HG02938 (cell line): ENCODE results near the gene PNPLA1.

ENCODE experiments used
- ATAC-seq: cut with Tn5 transposase; IDR thresholded peaks from one replicate; pipeline ENCODE4 v1.9.1; 2021; ENCODE audit warnings: mild to moderate bottlenecking, moderate library complexity; ENCODE audit not compliant: unreplicated experiment

The PNPLA1 gene

DNA sequence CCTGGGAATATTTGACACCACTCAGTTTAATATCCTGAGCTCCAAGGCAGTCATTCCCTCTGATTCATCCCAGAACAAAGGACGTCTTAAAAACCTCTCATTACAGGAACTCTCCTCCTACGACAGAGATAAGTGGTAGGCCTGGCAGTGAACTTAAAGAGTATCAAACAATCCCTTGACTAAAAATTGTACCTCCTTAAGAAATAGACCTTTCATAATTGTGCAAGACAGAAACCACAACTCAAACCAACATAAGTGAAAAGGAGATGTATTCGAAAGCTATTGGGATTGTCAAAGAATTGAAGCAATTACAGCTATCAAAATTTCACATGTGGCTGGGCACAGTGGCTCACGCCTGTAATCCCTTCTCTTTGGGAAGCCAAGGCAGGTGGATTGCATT is 86.0 kb downstream of the PNPLA1 start:
- ATAC-seq = no peak

DNA sequence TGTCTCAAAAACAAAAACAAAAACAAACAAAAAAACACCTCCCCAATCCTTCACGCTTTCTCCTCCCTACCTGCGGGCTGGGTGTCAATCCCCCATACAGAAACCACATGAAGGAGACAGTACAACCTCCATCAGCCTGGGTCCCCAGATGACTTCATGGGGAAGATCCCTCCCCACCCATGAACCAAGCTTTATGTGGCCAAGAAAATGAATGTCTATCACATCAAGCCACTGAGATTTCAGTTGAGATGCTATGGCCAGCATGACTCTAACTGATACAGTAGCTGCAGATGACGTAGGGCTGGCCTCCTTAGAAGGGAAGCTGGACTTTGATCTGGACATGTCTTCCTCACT is 88.0 kb downstream of the PNPLA1 start:
- ATAC-seq = no peak
